ENCODE results near the gene RPL22L1. TPM values are rescaled to one million over a fixed set of nuclear protein-coding genes. Genes with fewer than 3 reads are reported as not detected.

RPL22L1 gene
- polyA plus RNA-seq, 3 donors, result 26.8 to 63.8 (median 37.4) TPM

DNA sequence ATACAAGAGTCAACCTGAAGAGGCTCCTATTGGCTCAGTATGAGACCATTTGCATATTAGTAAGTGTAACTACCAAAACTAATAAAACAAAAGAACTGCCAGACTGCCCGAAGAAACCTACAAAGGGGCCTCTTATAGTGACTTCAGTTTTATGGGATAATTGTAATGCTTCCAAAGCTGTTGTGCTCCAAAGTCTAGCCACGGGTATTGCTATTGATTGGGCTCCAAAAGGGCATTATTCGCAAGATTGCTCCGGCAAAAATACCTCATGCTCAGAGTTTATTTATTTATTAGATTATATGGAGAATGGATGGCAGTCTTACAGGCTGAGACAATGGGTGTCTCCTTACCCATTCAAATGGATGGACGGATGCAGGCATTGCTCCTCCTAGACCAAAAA, 11.4 kb downstream of the RPL22L1 start:
- no peak overlapping the region for H3K4me2 ChIP-seq (replicated peaks; ENCODE audit: extremely low read depth, low read length, poor library complexity, severe bottlenecking)
- no peaks in the 10 kb centered on the region for H3K36me3 Mint-ChIP-seq
- no peaks in the 10 kb centered on the region for H3K9me3 ChIP-seq (replicated peaks in 1 of 2; ENCODE audit: control insufficient read depth in 1 of 2, insufficient read depth in 1 of 2, low read length in 2 of 2)
- no peaks in the 10 kb centered on the region for H3K36me3 ChIP-seq (replicated peaks in 1 of 2; ENCODE audit: control insufficient read depth in 1 of 2, insufficient read depth in 2 of 2, low read length in 2 of 2)
- no peak overlapping the region for H3K27ac Mint-ChIP-seq
- intact Hi-C loops (cut with micrococcal nuclease), result no loop called here
- no peak overlapping the region for H2AFZ ChIP-seq (ENCODE audit: insufficient read depth, low read depth, low read length, poor library complexity, severe bottlenecking)
- H3K4me1 ChIP-seq (ENCODE audit: control insufficient read depth in 1 of 2, insufficient read depth in 2 of 2, low read length in 2 of 2), result peaks cover 1 to 3% of the 10 kb centered on the region in 2 donors
- no peak overlapping the region for H3K4me3 Mint-ChIP-seq
- no peaks in the 10 kb centered on the region for H4K20me1 ChIP-seq (ENCODE audit: insufficient read depth, low read length)
- no peak overlapping the region for H3K4me3 ChIP-seq (replicated peaks in 1 of 3; ENCODE audit: low read depth in 2 of 3, low read length in 3 of 3)
- H3K27me3 Mint-ChIP-seq (ENCODE audit: low read depth in 3 of 3), result peaks cover 0 to 5% (median 0%) of the 10 kb centered on the region in 3 donors
- H3K27me3 ChIP-seq (ENCODE audit: control insufficient read depth in 2 of 2, insufficient read depth in 2 of 2, low read length in 2 of 2), result no peaks in the 10 kb centered on the region
- no peaks in the 10 kb centered on the region for H3K79me2 ChIP-seq (ENCODE audit: insufficient read depth, low read length)
- no CpG with 5 or more reads among the region's 5 CpGs for WGBS (ENCODE audit: insufficient coverage)
- no peak overlapping the region for H3K9ac ChIP-seq (ENCODE audit: insufficient read depth, low read length, poor library complexity, severe bottlenecking)
- no peak for DNase-seq
- TF ChIP-seq CTCF (IDR thresholded peaks at IDR 0.05), result no peak
- H3K4me1 Mint-ChIP-seq, result peaks cover 4% of the 10 kb centered on the region
- H3K9me3 Mint-ChIP-seq, result peaks cover 0 to 3% (median 2%) of the 10 kb centered on the region in 7 donors
- H3K27ac ChIP-seq (ENCODE audit: low read depth in 1 of 2, low read length in 2 of 2), result no peak overlapping the region

- Histone ChIP-seq H3K4me2 (replicated peaks; ENCODE audit: extremely low read depth, low read length, poor library complexity, severe bottlenecking) (no peak overlapping the region), H3K27ac (ENCODE audit: low read depth in 1 of 2, low read length in 2 of 2) (no peak overlapping the region), H3K79me2 (ENCODE audit: insufficient read depth, low read length) (no peaks in the 10 kb centered on the region), H3K9ac (ENCODE audit: insufficient read depth, low read length, poor library complexity, severe bottlenecking) (no peak overlapping the region), H3K4me3 (replicated peaks in 1 of 3; ENCODE audit: low read depth in 2 of 3, low read length in 3 of 3) (no peak overlapping the region), H3K27me3 (ENCODE audit: control insufficient read depth in 2 of 2, insufficient read depth in 2 of 2, low read length in 2 of 2) (no peaks in the 10 kb centered on the region), H3K4me1 (ENCODE audit: control insufficient read depth in 1 of 2, insufficient read depth in 2 of 2, low read length in 2 of 2) (no peaks in the 10 kb centered on the region), H4K20me1 (ENCODE audit: insufficient read depth, low read length) (no peaks in the 10 kb centered on the region), H2AFZ (ENCODE audit: insufficient read depth, low read depth, low read length, poor library complexity, severe bottlenecking) (no peak overlapping the region), H3K9me3 (replicated peaks in 1 of 2; ENCODE audit: control insufficient read depth in 1 of 2, insufficient read depth in 1 of 2, low read length in 2 of 2) (no peaks in the 10 kb centered on the region), H3K36me3 (replicated peaks in 1 of 2; ENCODE audit: control insufficient read depth in 1 of 2, insufficient read depth in 2 of 2, low read length in 2 of 2) (no peaks in the 10 kb centered on the region)
- no peaks in the 10 kb centered on the region for H3K4me1 Mint-ChIP-seq
- no peak for TF ChIP-seq CTCF (IDR thresholded peaks at IDR 0.05)
- intact Hi-C loops (cut with micrococcal nuclease), result no loop called here
- no peaks in the 10 kb centered on the region for H3K36me3 Mint-ChIP-seq
- peaks cover 0 to 3% (median 1%) of the 10 kb centered on the region in 7 donors for H3K9me3 Mint-ChIP-seq
- no peak overlapping the region for H3K4me3 Mint-ChIP-seq
- no peak overlapping the region for H3K27ac Mint-ChIP-seq
- no peak for DNase-seq
- 100% methylated on average over 1 of the region's 4 CpGs for WGBS (ENCODE audit: insufficient coverage)
- peaks cover 0 to 8% (median 0%) of the 10 kb centered on the region in 3 donors for H3K27me3 Mint-ChIP-seq (ENCODE audit: low read depth in 3 of 3)
Observed at GRCh38 chr3:170852324-170852723, 17.7 kb downstream of the RPL22L1 start.
